Measurements from ENCODE around the gene TACC2.

- TF ChIP-seq EZH2 (IDR thresholded peaks at IDR 0.05; ENCODE audit: insufficient read depth, poor library complexity, severe bottlenecking) (no peak), EZH2phosphoT487 (IDR thresholded peaks at IDR 0.05; ENCODE audit: insufficient read depth, low read depth) (no peak)
Observed at GRCh38 chr10:122288917-122289316, 300.0 kb downstream of the TACC2 start.
